ENCODE data around the gene LMNA. TPM values are rescaled to one million over a fixed set of nuclear protein-coding genes. Genes with fewer than 3 reads are reported as not detected.

Gene LMNA
- total RNA-seq, 2 donors from 2014 or later: 919 to 1,908 TPM

DNA sequence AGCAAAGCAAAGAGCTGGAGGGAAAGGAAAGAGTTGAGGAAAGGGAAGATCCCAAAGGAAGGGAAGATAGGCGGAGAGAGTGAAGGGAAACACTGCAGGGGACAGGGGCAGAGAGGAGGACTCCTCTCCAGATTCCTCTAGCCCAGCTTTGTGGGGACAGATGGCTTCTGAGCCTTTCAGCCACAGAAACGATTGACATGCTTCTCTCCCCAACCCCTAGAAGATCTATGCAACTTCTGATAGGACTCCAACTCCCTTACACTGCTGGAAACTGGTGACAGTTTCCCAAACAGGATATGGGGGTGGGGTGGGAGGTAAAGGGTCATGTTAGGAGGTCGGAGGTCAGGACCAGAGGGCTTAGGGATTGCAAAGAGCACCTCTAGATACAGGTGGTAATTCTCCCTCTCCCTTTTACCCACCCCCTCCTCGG, 38.7 kb upstream of the LMNA start:
- Mint-ChIP-seq H3K4me1 (peaks cover 13% of the 10 kb centered on the region), H3K27ac (no peak overlapping the region), H3K4me3 (no peak overlapping the region), H3K36me3 (ENCODE audit: low read depth) (peaks cover 4% of the 10 kb centered on the region), H3K27me3 (peaks cover 26% of the 10 kb centered on the region)
- H3K9me3 ChIP-seq (ENCODE audit: control insufficient read depth, low read length, poor library complexity, severe bottlenecking): no peaks in the 10 kb centered on the region
- ATAC-seq (no peak), DNase-seq (no peak)

DNA sequence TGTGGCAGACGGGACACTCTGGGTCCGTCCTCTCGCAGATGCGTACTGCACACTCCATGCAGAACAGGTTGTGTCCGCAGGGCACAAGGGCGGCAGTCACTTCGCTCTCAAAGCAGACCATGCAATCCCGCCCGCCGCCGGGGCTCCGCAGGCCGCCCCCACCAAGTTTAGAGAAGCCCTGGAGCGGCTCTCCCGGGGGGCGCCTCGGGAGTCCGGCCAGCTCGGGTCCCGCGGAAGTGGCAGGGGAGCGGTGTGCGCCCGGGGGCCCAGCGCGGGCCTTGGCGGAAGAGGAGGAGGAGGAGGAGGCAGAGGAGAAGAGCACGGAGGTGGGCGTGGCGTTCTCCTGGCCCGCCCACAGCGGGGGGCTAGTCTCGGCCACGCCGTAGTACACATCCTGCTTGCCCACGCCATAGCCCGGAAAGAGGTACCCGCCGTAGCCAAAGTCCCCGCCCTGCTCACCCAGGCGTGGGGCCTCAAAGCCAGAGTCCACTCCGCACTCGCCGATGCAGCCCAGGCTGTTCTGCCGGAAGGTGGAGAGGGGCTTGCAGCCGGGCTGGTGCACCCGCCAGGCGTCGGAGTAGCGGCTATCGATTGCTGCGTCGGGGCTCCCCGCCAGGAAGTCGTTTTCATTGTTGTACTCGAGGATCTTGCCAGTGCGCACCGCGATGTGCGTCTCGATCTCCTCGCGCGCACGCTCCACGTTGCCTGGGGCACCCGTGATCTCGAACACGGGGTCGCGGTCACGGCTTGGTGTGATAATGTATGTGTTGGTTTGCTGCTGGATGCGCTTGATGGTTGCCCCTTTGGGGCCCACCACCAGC, 37.7 kb upstream of the LMNA start:
- Mint-ChIP-seq H3K36me3 (ENCODE audit: low read depth) (peaks cover 4% of the 10 kb centered on the region), H3K4me3 (peak overlapping the region; percentile 45), H3K4me1 (peaks cover 13% of the 10 kb centered on the region), H3K27me3 (peaks cover 26% of the 10 kb centered on the region), H3K27ac (no peak overlapping the region)
- H3K9me3 ChIP-seq (ENCODE audit: control insufficient read depth, low read length, poor library complexity, severe bottlenecking): no peaks in the 10 kb centered on the region
- peak; percentile 28 for ATAC-seq
- no peak for DNase-seq

- ATAC-seq: no peak
- H3K27me3 Mint-ChIP-seq: peaks cover 26% of the 10 kb centered on the region
- no peak for DNase-seq
- peaks cover 13% of the 10 kb centered on the region for H3K4me1 Mint-ChIP-seq
- peaks cover 4% of the 10 kb centered on the region for H3K36me3 Mint-ChIP-seq (ENCODE audit: low read depth)
- no peak overlapping the region for H3K4me3 Mint-ChIP-seq
- H3K9me3 ChIP-seq (ENCODE audit: control insufficient read depth, low read length, poor library complexity, severe bottlenecking): no peaks in the 10 kb centered on the region
- no peak overlapping the region for H3K27ac Mint-ChIP-seq
Measured at GRCh38 chr1:156077430-156077760, 37.1 kb upstream of the LMNA start.

DNA sequence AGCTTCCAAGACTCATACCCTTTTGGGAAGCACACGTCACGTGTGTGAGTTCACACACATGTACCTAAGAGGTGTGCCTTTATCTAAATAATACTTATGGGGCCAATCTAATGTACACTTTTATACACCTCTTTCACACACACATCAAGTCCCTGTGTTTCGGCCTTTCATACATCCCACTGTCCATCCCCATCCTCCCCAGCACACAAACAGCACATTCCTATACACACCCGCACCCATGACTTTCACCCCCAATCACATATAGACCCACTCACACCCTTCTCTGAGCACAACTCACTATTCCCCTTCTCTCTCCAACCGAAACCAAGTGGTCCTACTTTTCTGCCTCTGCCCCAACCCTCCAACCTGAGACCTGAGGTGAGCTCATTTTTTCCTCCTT, 35.8 kb upstream of the LMNA start:
- DNase-seq (no peak), ATAC-seq (no peak)
- Mint-ChIP-seq H3K36me3 (ENCODE audit: low read depth) (peaks cover 4% of the 10 kb centered on the region), H3K4me1 (peaks cover 17% of the 10 kb centered on the region), H3K27ac (no peak overlapping the region), H3K27me3 (peaks cover 33% of the 10 kb centered on the region), H3K4me3 (no peak overlapping the region)
- no peaks in the 10 kb centered on the region for H3K9me3 ChIP-seq (ENCODE audit: control insufficient read depth, low read length, poor library complexity, severe bottlenecking)

GRCh38 chr1:156079762-156080161, 34.7 kb upstream of the LMNA start:
- DNase-seq (no peak), ATAC-seq (no peak)
- no peaks in the 10 kb centered on the region for H3K9me3 ChIP-seq (ENCODE audit: control insufficient read depth, low read length, poor library complexity, severe bottlenecking)
- H3K27ac Mint-ChIP-seq: no peak overlapping the region
- peaks cover 4% of the 10 kb centered on the region for H3K36me3 Mint-ChIP-seq (ENCODE audit: low read depth)
- H3K4me3 Mint-ChIP-seq: no peak overlapping the region
- H3K4me1 Mint-ChIP-seq: peaks cover 15% of the 10 kb centered on the region
- H3K27me3 Mint-ChIP-seq: peaks cover 36% of the 10 kb centered on the region

DNA sequence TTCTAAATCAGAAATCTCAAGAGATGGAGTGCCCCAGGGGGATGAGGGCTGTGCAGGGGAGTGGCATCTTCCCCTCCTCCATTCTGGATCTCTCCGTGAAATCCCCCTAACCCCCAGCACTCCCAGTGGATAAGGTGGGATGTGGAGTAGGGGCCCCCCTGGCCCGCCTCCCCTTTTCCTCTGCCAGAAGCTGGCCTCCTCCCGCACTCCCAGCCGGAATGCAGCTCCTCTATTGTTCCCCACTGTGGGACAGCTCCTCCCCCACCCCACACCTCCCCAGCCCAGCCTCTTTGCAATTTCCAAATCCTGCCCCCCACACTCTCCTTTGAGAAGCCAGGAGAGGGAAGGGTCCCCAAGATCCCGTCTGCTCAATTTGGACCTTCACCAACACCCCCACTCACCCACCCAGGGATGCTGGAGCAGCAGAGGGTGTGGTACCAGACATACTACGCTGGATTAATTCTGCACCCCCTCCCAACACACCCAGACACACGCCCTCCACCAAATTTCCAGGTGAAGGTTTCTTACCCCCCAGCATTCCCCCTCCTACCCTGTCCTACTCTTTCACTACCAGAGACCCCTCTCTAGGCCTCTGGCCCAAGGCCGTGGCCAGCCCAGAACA, 34.2 kb upstream of the LMNA start:
- Mint-ChIP-seq H3K27ac (no peak overlapping the region), H3K4me3 (peak overlapping the region; percentile 76), H3K36me3 (ENCODE audit: low read depth) (peaks cover 4% of the 10 kb centered on the region), H3K4me1 (peaks cover 15% of the 10 kb centered on the region), H3K27me3 (peaks cover 37% of the 10 kb centered on the region)
- DNase-seq (no peak), ATAC-seq (no peak)
- no peaks in the 10 kb centered on the region for H3K9me3 ChIP-seq (ENCODE audit: control insufficient read depth, low read length, poor library complexity, severe bottlenecking)

- H3K27ac Mint-ChIP-seq: no peak overlapping the region
- ATAC-seq (no peak), DNase-seq (no peak)
- H3K4me1 Mint-ChIP-seq: peaks cover 13% of the 10 kb centered on the region
- H3K36me3 Mint-ChIP-seq (ENCODE audit: low read depth): peaks cover 4% of the 10 kb centered on the region
- H3K9me3 ChIP-seq (ENCODE audit: control insufficient read depth, low read length, poor library complexity, severe bottlenecking): no peaks in the 10 kb centered on the region
- H3K27me3 Mint-ChIP-seq: peaks cover 37% of the 10 kb centered on the region
- H3K4me3 Mint-ChIP-seq: peak overlapping the region; percentile 76
Measured at GRCh38 chr1:156080863-156081179, 33.7 kb upstream of the LMNA start.

- no peak for DNase-seq
- H3K9me3 ChIP-seq (ENCODE audit: control insufficient read depth, low read length, poor library complexity, severe bottlenecking): no peaks in the 10 kb centered on the region
- Mint-ChIP-seq H3K36me3 (ENCODE audit: low read depth) (peaks cover 4% of the 10 kb centered on the region), H3K4me1 (peaks cover 13% of the 10 kb centered on the region), H3K27me3 (peaks cover 42% of the 10 kb centered on the region), H3K4me3 (peak overlapping the region; percentile 88), H3K27ac (no peak overlapping the region)
- ATAC-seq: no peak
Measured at GRCh38 chr1:156081180-156081916, 33.2 kb upstream of the LMNA start.

- peaks cover 4% of the 10 kb centered on the region for H3K36me3 Mint-ChIP-seq (ENCODE audit: low read depth)
- no peak overlapping the region for H3K27ac Mint-ChIP-seq
- H3K9me3 ChIP-seq (ENCODE audit: control insufficient read depth, low read length, poor library complexity, severe bottlenecking): no peaks in the 10 kb centered on the region
- H3K4me3 Mint-ChIP-seq: peak overlapping the region; percentile 88
- no peak for ATAC-seq
- peaks cover 48% of the 10 kb centered on the region for H3K27me3 Mint-ChIP-seq
- DNase-seq: no peak
- H3K4me1 Mint-ChIP-seq: peaks cover 13% of the 10 kb centered on the region
Measured at GRCh38 chr1:156081917-156082308, 32.6 kb upstream of the LMNA start.

- no peaks in the 10 kb centered on the region for H3K9me3 ChIP-seq (ENCODE audit: control insufficient read depth, low read length, poor library complexity, severe bottlenecking)
- H3K27me3 Mint-ChIP-seq: peaks cover 49% of the 10 kb centered on the region
- H3K27ac Mint-ChIP-seq: no peak within 1 kb of the TSS
- peak within 1 kb of the TSS; percentile 88 for H3K4me3 Mint-ChIP-seq
- ATAC-seq (peak; percentile 86), DNase-seq (peak; percentile 42 to 48 (median 45))
- peaks cover 13% of the 10 kb centered on the region for H3K4me1 Mint-ChIP-seq
- peaks cover 4% of the 10 kb centered on the region for H3K36me3 Mint-ChIP-seq (ENCODE audit: low read depth)
Measured at GRCh38 chr1:156082309-156083091, 32.0 kb upstream of the LMNA start, which contains the start of gene MEX3A. Gene MEX3A, minus strand, starts transcription at chr1:156082465. Its CDS starts 467 bp downstream, at chr1:156081998.

GRCh38 chr1:156083800-156084790, 30.4 kb upstream of the LMNA start:
- no peak for DNase-seq
- peak overlapping the region; percentile 88 for H3K4me3 Mint-ChIP-seq
- ATAC-seq: no peak
- peaks cover 45% of the 10 kb centered on the region for H3K27me3 Mint-ChIP-seq
- no peaks in the 10 kb centered on the region for H3K36me3 Mint-ChIP-seq (ENCODE audit: low read depth)
- peak overlapping the region; percentile 19 for H3K27ac Mint-ChIP-seq
- H3K4me1 Mint-ChIP-seq: peaks cover 6% of the 10 kb centered on the region
- no peaks in the 10 kb centered on the region for H3K9me3 ChIP-seq (ENCODE audit: control insufficient read depth, low read length, poor library complexity, severe bottlenecking)

DNA sequence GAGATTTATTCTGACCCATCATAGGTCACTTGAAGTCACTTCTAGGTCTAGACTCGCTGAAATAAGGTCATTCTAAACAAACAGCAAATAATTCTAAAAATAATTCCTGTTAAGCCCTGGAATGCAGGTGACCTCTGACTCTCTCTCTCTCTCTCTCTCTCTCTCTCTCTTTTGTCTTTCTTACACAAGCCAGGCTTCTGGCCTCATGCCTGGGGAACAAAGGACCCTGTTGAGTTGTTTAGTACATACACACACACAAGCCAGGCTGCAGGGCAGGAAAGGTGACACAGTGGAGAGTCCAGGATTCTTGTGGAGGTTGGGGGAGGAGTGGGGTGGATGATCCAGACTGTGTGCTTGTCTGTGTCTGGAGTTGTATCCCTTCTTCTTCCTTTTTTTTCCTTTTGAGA, 28.3 kb upstream of the LMNA start:
- H3K9me3 ChIP-seq (ENCODE audit: control insufficient read depth, low read length, poor library complexity, severe bottlenecking): no peaks in the 10 kb centered on the region
- ATAC-seq (no peak), DNase-seq (no peak)
- Mint-ChIP-seq H3K27ac (no peak overlapping the region), H3K4me3 (no peak overlapping the region), H3K36me3 (ENCODE audit: low read depth) (peaks cover 2% of the 10 kb centered on the region), H3K27me3 (peaks cover 52% of the 10 kb centered on the region), H3K4me1 (peaks cover 12% of the 10 kb centered on the region)
